ENCODE results near the gene TBX1.
A peak's percentile ranks its signal among the peaks of the same experiment; 100 is the strongest.

The TBX1 gene

DNA sequence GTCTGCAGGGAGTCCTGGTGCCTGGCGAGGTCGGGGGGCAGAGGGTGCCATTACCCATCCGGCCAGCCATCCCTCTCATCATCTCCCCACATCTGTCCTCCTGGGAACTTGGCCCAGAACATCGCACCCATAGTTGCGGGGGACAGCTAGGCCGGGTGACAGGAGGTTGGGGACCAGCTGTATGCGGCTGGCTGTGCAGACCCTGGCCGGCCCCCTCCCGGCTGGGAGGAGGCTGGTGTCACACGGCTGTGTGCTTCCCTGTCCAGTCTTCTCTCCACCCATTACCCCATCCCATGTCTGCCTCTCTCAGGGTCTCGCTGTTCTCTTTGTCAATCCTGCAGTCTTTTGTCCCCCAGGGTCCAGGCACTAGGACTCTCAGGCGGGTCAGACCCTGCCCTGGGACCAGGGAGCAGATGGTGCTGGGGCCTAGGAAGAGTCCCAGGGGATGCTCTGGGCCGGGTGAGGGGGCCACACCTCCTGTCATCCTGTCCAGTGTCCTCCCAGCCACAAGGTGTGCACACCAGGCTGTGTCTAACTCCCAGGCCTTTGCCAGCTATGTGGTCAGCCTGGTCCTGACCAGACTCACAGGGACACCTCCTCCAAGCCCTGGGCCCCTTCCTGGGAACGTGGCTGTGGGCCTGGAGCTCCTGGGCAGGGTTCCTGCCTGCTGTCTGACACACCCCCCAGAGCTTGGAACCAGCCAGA, 6.4 kb upstream of the TBX1 start:
- DNase-seq, result no peak

DNA sequence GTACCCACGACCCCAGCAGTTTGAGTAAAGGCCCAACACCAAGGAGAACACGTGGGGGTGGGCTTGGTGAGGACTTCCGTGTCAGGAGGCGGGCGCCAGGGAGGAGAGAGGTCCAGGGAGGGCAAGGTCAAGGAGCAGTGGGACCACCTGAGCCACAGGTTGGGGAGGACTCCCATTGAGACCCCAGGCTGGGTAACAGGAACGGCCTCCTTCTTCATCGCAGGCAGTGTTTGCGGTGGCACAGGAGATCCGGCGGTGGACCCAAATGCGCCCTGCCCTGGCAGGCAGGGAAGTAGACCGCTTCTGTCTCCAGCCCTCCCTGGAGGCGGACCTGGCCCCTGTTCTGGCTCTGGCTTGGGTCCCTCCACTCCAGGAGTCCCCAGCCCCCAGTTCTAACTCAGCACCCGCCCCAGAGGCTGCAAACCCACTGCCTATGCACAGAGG, 5.9 kb upstream of the TBX1 start:
- no peak for DNase-seq

DNA sequence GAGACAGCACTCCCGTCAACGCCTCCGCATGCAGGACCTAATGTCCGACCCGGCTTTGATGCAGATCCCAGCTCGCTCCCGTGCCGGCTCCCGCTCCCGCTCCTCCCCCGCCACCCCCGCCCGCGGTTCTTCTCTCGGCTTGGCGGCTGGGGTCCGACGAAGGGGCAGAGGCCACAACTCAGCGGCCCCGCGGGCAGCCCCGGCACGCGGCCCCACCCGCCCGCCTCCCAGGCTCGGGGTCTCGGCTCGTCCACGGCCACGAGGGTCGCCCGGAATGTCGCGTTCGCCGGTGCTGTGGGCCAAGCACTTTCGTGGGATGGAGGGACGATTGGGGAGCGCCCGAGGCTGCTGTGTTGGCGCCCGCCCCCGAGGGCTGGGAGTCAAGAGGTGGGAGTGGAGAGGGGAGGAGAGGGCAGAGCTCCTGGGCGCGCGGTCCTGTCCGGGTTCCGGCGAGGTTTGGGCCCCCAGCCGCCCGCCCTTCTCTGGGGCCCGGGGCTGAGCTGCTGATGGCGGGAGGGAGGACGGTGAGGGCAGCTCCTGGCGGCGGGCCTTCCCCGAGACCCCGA, 5.3 kb upstream of the TBX1 start:
- no peak for DNase-seq

DNA sequence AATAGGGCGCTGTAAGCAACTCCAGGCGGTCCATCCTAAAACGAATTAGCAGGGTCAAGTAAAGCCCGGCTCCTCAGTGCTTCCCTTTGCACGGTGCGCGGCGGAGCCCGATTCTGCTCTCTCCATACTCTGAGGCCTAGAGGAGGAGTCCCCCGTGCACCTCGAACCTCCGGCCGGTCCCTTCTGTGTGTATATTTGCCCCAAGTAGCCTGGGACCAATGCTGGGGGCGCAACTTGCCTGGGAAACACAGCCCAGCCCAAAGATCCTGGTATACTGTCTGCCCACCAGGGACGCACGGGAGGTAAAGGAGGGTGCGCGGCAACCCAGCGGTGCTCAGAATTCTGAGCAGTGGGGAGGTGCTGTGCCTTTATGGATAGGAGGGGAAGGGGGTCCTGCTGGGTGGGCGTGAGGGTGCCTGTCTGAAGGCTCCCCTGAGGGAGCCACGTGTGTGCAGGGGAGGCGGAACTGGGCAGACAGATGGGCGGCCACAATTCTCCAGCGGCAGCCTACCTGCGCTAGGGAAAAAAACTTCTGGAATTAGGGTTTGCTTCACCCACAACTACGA, 4.8 kb upstream of the TBX1 start:
- no peak for DNase-seq

DNA sequence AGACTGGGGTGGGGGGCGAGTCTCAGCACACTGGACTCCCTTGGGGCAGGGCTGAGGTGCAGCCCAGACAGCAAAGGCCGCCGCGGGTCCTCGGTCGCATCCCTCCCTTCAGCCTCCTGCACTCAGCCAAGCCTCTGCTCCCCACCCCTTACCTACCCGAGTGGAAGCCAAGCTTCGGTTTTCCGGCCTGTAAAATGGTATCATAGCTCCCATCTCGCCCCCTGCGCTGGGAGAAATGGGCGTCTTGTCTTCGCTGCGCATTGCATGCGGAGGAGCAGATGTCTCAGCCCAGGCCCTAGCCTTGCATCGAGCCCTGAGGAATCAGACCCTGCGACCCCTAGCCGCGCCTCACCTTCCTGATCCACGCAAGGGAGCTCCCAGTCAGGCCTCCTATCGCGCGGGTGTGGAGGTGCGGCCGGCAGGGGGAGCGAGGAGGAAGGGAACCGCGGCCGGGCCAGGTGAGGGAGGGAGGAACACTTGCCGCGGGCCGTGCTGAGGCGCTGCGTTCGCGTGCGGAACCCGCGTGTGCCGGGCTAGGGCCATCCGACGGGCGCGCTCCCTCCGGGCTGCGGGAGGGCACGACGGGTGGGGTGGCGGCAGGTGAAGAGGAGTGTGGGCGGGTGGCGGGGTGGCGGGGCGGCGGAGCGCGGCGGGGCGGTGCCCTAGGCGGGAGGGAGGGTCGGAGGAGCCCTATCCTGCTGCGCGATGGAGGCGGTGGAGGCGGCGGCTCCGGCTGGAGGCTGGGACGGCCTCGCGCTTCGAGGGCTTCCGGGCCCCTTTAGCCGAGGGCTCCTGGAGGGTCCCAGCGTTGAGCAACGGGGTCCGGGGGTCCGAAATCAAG, 4.1 kb upstream of the TBX1 start:
- DNase-seq, result peak; percentile 72

DNA sequence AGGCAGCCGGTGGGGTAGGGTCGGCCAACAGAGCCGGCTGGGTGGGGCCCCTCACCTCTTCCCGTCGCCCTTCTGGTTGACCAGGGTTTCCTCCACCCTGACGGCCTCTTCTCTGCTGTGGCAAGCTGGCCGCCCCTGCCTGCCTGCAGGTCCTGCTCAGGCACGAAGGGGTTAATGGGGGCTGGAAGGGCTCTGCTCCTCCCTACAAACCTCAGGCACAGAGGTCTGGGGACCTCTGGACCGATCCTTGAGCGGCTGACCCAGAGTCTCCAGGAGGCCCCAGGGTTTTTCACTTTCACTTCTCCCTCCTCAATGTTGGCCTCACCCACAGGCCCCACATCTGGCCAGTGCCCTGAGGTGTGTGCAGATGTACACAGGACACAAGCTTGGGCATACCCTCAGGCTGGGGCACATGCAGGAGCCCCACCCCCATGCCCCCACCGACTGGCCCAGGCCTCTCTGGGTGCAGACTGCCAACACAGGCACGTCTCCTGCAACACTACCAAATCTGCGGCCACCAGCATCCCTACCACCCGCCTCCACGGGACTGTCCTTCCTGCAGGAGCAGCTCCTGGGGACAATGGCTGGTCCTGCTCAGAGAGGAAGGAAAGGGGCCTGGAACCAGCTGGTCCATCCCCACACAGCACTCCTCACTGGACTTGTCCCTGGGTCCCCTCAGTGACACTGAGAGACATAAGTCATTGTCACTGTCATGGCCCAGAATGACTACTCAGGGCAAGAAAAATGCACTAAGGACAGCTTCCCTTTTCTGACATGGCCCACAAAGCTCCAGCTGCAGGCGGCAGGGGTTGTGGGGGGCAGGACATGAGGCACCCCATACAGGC, 3.2 kb upstream of the TBX1 start:
- DNase-seq, result no peak

DNA sequence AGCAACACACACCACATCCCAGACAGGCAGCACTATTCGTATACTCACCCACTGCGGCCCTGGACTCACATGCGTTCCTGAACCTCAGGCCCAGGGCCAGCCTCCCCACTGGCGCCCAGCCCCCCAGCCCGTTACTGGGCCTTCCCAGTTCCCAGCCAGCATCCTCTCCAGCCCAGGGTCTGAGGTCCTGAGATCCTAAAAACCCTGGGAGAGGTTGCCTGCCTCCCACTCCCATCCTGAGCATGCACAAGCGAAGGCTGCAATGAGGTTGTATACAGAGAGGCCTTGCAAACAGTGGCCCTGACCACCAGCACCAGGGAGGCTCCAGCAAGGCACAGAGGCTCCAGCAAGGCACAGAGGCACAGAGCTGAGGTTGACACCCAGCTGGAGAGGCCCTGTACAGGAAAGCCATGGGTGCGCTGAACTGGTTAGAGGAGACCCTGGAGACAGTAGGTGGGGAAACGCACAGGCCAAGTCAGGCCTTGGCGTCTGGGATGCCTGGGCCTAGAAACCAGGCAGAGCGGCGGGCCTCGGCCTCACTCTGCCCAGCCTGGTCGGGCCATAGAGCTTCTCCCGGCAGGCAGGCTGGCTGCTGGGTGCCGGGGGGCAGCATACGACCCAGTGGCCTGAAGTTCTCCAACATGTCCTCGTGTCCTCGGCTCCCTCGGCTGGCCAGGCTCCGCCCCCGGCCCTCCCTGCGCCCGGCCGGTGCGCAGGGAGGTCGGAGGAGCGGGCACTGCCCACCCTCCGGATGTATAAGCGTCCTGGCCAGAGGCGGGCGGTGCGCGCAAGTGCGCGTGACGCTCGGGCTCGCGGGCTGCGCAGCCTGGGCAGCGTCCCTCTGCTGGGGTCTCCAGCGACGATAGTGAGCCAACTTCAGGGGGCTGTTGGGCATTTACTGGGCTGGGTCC, 2.3 kb upstream of the TBX1 start:
- DNase-seq, result no peak

DNA sequence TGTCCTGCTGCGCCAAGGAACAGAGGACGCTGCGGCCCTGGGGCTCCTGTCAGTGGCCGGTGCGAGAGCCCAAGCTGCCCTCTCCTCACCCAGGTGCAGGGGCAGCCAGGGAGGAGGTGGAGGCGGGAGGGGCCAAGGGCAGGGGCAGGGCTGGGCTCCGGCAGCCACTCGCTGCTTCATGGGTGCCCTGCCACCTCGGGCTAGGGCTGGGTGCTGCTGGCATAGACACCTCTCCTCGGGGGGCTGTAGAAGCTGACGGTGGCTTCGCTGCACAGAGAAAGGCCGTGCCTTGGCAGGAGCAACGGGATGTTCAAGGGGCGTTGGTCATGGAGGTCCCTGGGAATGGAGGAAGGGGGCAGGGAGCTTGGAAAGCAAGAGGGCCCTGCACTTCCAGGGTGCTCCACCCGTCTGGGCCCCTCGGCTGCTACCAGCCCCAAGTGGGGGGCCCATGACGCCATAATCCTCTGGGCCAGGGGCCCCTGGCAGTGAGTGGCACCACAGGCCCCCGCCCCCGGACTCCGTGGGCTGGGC, 1.6 kb upstream of the TBX1 start:
- no peak for DNase-seq

DNA sequence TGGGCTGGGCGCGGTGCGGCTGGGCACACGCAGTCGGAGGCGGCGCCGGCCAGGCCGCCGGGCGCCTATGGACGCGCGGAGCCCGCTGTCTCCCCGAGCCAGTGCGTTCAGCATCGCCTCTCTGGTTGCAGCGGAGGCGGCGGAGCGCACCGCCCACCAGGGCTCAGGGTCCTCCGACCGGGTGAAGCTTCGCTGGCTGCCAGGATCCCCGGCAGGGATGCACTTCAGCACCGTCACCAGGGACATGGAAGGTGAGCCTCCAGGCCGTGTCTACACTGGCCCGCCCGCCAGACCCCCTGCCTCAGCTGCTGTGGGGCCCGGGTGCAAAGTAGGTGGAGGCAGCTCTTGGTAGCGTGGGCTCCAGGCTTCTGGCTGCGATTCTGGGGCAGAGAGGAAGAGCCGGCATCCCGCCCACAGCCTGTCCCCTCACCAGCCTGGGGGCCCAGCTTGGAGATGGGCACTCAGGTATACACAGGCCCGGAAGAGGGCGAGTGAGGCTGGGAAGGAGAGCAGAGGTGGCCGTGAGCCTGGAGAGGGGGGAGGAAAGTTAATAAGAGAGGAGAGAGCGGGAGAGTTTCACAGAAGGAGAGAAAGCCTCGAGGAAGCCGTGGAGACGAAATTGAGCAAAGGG, 1.0 kb upstream of the TBX1 start:
- no peak for DNase-seq

DNA sequence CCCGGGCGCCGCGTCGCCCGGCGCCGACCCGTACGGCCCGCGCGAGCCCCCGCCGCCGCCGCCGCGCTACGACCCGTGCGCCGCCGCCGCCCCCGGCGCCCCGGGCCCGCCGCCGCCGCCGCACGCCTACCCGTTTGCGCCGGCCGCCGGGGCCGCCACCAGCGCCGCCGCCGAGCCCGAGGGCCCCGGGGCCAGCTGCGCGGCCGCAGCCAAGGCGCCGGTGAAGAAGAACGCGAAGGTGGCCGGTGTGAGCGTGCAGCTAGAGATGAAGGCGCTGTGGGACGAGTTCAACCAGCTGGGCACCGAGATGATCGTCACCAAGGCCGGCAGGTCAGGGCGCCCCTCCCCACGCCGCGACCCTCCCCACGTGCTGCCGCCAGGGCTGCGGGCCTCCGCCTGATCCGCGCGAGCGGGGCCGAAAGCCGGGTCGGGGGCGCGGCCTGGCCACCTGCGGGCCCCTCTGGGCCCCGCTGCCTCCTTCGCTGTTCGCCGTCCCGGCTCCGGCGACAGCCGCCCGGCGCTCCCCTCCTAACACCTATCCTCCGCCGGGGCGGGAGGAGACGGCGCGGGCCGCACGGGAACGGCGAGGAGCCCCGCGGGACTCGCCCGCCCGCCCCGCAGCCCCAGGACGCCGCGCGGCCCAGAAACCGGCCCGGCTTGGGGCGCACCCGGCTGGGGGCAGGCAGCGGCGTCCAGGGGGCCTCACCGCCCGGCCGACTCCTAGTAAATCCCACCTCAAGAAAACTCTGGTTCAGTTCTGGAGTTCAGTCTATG, 560 bp downstream of the TBX1 start:
- no peak for DNase-seq

DNA sequence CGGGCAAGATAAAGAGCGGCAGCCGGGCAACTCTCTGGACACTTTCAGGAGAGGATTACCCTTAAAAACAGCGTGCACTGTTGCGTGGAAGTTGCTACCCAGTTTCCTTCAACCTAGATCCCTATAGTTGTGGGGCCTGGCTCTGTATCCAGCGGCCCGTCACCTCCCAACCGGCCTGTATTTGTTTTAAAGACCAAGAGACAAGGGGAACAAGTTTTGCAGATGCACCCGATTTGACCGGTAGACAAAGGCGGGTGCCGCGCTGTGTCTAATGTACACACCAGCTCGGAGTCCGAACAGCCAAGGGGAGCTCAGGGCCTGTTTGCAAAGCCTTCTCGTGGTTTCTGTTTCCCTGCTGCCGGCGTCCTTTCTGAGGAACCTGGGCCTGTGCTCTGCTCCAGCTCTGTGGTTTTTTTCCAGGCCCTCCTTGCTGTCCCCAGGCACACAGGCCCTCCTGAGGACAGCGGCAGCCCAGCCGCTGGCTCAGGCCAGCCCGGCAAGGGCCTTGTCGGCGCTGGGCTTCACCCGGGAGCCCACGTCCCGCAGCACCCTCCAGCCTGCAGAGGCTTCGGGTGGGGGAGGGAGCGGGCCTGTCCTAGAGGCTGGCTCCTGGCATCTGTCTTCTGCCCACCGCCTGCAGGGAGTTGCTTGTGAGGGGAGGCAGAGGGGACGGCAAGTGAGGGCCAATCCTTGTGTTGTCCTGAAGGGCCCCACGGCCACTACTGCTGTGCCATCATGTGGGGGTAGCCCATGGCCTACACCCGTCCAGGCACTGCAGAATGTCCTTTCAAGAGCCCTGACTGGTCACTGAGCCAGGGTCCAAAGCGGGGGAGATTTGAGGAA, 1.4 kb downstream of the TBX1 start:
- DNase-seq, result no peak

DNA sequence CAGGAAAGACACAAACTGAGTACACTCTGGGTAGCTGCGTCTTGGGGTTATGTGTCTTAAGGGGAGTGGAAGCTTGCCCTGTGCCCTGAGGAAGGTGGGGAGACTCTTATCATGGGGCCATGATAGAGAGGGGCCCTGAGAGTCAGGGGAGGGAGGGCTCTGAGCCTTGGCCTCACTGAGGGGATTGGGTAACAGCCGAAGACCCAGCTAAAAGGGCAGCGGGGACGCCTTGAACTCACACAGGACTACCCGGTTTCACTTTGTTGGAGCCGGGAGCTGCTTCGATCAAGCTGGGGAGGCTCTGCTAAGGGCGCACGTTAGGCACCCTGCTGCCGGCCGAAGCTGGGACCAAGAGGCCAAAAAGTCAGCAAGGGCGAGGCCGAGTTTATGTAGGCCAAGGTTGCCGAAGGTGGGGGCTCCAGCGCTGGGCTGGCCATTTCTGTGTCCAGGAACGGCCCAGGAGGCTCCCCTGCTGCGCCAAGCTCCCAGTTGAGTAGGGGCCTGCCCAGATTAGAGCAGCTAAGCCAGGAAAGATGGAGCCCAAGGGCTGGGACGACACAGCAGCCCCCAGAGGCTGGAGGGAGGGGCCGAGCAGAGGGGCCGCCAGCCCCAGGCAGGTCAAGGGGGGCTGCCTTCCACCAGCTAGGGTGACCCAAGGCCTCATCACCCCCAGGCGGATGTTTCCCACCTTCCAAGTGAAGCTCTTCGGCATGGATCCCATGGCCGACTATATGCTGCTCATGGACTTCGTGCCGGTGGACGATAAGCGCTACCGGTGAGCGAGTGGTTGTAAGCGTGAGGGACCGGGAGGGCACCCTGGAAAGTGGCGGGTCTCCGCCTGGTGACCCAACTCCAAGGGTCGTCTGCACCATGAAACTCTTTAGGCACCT, 2.2 kb downstream of the TBX1 start:
- DNase-seq, result no peak

DNA sequence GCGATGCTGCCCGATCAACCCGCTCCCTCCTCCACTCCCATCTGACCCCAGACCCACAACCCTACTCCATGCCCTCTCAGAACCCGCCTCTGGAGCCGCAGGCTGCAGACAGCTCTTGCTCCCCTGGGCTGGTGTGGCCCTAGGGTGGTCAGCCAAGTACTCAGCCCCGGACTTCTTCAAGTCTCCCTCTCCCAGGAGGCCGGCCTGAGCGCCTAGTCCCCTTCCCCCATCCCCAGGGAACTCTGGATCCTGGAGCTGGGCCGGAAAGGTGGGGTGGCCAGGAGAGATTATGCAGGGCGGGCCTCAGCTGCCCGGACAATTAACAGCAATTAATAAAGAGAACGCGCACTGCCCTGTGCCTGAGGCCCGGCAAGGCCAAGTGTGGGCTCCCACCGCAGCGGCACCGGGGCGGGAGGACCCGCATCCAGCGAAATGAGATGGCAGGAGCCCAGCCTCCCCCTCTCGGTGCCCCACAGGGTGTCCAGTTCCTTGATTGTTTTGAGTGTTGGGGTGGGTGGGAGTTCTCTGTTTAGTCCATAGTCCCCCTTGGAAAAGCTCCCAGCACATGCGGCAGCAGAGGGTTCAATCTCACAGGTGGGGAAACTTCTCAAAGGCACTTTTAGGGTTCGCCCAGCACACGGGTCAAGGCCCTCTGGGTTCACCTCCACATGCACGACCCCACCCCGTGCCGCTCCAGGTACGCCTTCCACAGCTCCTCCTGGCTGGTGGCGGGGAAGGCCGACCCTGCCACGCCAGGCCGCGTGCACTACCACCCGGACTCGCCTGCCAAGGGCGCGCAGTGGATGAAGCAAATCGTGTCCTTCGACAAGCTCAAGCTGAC, 3.1 kb downstream of the TBX1 start:
- DNase-seq, result no peak

DNA sequence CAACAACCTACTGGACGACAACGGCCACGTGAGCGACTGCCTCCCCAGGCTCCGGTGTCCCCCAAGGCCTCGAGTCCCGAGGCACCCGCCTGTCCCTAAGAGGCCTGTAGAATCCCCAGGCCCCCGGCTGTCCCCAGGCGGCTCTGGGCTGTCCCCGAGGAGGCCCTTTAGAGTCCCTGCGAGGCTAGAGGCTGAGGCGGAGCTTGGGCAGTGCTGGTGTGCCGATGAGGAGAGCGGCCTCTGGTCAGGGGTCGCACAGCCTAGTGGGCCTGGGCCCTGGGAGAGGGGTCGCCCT, 3.7 kb downstream of the TBX1 start:
- no peak for DNase-seq

DNA sequence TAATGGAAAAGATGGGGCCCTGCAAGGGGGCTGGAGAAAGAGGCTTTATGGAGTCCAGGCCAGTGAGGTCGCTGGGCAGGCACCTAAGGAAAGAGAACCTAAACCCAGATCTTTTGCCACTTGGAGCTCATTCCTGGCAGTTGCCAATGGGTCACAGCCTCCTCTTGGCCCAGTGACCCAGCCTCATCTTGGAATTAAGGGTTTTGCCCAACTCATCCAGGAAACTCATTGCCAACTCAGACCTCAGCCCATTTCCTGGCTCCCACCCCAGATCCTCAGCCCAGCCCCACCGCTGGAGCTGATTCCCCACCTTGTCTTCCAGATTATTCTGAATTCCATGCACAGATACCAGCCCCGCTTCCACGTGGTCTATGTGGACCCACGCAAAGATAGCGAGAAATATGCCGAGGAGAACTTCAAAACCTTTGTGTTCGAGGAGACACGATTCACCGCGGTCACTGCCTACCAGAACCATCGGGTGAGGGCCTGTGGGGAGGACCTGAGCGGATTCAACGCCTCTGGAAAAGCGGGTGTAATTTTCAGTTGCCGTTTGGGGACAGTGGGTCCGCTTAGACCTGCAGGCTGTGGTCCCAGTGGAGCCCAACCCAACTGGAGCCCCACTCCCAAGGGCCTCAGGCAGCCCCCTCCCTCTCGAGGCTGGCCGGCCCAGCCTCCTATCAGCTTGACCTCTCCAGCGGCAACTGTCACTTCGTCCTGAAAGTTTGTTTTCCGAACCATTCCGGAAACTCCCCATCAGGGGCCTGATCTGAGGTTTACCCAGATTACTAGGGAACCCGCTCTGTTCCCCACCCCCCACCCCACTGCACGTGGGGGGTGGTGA, 4.3 kb downstream of the TBX1 start:
- no peak for DNase-seq

DNA sequence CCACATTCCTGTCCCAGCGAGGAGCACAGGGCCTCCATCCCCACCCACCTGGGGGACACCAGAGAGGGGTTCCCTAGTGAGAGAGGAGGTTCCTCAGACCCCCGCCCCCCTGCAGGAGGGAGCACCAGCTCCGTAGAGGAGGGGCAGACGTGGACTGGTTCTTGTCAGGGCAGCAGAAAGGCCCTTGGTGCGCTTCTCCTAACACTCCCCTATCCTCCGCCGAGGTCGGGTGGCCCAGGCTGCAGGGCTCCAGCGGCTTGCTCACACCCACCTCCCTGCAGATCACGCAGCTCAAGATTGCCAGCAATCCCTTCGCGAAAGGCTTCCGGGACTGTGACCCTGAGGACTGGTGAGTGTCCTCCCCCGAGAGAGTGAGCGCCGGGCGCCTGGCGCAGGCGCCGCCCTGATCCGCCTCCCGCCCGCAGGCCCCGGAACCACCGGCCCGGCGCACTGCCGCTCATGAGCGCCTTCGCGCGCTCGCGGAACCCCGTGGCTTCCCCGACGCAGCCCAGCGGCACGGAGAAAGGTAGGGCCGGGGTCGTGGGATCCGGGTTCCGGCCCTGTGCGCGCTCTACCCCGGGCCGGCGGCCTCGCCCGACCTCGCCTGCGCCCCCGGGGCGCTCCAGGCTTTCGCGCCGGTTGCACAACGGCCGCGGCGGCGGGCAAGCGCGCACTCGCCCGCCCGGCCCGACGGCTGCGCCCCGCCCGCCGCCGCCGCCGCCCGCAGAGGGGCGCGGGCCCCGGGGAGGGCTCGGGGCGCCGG, 5.1 kb downstream of the TBX1 start:
- DNase-seq, result no peak
